ENCODE results near the gene KLF15.

The KLF15 gene

DNA sequence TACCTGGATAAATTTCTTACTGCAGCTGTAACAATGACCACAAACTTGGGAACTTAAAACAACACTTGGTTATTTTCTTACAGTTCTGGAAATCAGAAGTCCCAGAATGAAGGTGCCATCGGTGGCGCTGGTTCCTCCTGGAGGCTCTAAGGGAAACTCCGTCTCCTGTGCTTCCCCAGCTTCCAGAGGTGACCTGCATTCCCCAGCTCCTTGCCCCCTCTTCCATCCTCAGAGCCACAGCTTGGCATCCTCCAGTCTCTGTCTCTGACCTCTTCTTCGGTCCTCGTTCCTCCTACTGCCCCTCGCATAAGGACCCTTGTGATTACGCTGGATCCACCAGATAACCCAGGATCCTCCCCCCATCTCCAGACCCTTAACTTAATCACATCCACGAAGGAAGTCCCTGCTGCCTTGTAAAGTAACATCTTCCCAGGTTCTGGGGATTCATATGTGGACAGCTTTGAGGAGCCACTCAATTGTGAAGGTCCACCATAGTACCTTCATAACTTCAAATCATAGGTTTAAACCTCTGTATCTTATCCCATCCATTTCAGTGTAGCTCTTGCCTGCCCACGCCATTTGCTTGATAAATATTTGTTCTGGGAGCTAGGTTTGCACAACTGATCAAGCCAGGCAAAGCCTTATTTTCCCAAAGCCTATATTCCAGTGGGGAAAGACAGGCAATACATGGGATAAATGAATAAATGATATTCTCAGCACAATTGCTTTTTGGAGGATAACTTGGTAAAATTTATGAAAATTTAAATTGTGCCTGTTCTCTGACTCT, 34.8 kb downstream of the KLF15 start:
- Histone ChIP-seq H3K4me3 (ENCODE audit: low read depth, low read length) (no peak overlapping the region), H3K27me3 (replicated peaks) (no peaks in the 10 kb centered on the region), H3K36me3 (replicated peaks) (no peaks in the 10 kb centered on the region), H3K27ac (no peak overlapping the region)
- in situ Hi-C loops (cut with HindIII; ENCODE audit: low pct_ligation_motif_present, low sequenced_read_pairs): no loop called here
- DNase-seq: no peak
- TF ChIP-seq, protein P1, sequence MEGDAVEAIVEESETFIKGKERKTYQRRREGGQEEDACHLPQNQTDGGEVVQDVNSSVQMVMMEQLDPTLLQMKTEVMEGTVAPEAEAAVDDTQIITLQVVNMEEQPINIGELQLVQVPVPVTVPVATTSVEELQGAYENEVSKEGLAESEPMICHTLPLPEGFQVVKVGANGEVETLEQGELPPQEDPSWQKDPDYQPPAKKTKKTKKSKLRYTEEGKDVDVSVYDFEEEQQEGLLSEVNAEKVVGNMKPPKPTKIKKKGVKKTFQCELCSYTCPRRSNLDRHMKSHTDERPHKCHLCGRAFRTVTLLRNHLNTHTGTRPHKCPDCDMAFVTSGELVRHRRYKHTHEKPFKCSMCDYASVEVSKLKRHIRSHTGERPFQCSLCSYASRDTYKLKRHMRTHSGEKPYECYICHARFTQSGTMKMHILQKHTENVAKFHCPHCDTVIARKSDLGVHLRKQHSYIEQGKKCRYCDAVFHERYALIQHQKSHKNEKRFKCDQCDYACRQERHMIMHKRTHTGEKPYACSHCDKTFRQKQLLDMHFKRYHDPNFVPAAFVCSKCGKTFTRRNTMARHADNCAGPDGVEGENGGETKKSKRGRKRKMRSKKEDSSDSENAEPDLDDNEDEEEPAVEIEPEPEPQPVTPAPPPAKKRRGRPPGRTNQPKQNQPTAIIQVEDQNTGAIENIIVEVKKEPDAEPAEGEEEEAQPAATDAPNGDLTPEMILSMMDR (IDR thresholded peaks at IDR 0.05; ENCODE audit: low read depth, low read length, missing control alignments): no peak

DNA sequence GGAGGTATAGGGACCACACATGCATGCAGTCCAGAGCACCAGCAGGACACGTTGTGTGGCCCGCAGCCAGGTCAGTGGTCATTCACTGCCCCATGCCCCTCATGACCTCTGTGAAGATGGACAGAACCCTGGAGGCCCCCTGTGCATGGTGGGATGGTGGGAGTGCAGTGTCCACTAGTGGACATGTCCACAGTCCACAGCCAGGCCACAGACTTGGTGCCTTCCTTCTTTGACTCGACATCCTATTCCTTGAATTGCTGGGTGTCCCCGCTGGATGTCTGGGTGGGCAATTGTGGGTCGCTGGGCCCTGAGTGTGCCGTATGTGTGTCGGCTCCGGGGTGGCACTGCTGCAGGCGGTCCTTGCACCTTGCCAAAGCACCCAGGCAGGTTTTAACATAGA, 35.7 kb downstream of the KLF15 start:
- DNase-seq: no peak
- Histone ChIP-seq H3K36me3 (replicated peaks) (no peaks in the 10 kb centered on the region), H3K27ac (no peak overlapping the region), H3K27me3 (replicated peaks) (no peaks in the 10 kb centered on the region), H3K4me3 (ENCODE audit: low read depth, low read length) (no peak overlapping the region)
- TF ChIP-seq, protein P1 (IDR thresholded peaks at IDR 0.05; ENCODE audit: low read depth, low read length, missing control alignments): no peak
- in situ Hi-C loops (cut with HindIII; ENCODE audit: low pct_ligation_motif_present, low sequenced_read_pairs): no loop called here

DNA sequence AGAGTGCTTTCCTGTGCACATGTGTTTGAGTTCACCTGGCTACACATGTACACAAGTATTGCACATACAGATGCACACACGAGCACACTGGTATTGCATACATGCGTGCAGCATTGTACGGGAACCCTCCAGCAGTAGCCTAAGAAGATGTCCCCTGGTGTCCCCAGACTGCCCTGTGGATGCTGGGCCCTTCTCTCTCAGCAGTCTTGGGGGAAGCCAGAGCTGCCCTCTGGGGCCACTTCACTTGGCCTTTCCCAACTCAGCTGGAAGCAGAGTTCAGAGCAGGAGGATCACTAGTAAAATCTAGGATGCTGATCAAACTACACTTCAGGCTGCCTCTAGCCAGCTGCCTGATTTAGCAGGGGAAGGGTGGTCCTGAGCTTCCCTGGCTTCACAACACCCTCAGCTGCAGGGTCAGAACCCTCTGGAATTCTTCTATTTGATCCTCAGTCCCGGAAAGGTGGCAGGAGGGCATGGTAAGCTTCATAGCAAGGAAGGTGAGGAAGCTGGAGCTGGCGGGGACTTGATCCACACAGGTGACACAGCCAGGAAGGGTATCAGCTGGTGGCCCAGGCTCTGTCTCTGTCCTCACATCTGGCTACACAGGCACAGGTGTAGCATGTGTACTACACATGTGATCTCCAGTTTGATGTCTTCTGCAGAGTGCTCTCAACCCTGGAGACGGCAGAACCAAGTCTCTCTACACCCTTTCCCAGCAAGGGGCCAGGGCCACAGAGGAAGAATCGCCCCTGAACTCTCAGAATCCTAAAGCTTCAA, 36.5 kb downstream of the KLF15 start:
- no peak for DNase-seq
- no peak overlapping the region for H3K4me3 ChIP-seq (ENCODE audit: low read depth, low read length)
- no peak overlapping the region for H3K27ac ChIP-seq
- no peaks in the 10 kb centered on the region for H3K27me3 ChIP-seq (replicated peaks)
- TF ChIP-seq, protein P1 (IDR thresholded peaks at IDR 0.05; ENCODE audit: low read depth, low read length, missing control alignments): no peak
- in situ Hi-C loops (cut with HindIII; ENCODE audit: low pct_ligation_motif_present, low sequenced_read_pairs): no loop called here
- no peaks in the 10 kb centered on the region for H3K36me3 ChIP-seq (replicated peaks)

DNA sequence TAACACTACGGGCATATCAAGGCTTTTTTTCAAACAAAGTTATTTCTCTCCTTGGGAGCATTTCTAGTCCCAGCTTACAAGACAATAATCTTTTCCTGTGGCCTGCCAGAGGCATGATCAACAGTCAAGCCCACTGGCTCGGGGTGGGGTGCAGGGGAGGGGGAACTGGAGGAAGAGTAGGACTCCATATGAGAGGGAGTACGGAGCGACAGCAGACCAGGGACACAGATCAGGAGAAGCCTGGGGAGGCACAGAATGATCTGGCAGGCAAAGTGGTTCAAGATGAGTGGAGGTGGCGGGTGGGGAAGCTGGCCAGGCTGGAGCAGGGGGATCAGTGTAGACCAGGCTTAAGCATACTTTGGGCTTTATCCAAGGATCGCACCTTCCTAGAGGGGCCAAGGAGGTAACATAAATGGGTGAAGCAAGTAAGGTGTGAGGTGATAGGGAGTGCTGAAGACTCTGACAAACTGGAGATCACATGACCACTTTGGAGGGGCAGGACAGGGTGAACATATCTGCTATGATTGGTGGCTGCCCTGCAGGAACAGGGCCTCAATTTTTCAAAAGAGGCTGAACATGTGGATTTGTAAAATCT, 37.4 kb downstream of the KLF15 start:
- no peak for DNase-seq
- TF ChIP-seq, protein P1 (IDR thresholded peaks at IDR 0.05; ENCODE audit: low read depth, low read length, missing control alignments): no peak
- Histone ChIP-seq H3K4me3 (ENCODE audit: low read depth, low read length) (no peak overlapping the region), H3K36me3 (replicated peaks) (no peaks in the 10 kb centered on the region), H3K27ac (no peak overlapping the region), H3K27me3 (replicated peaks) (no peaks in the 10 kb centered on the region)
- in situ Hi-C loops (cut with HindIII; ENCODE audit: low pct_ligation_motif_present, low sequenced_read_pairs): no loop called here

DNA sequence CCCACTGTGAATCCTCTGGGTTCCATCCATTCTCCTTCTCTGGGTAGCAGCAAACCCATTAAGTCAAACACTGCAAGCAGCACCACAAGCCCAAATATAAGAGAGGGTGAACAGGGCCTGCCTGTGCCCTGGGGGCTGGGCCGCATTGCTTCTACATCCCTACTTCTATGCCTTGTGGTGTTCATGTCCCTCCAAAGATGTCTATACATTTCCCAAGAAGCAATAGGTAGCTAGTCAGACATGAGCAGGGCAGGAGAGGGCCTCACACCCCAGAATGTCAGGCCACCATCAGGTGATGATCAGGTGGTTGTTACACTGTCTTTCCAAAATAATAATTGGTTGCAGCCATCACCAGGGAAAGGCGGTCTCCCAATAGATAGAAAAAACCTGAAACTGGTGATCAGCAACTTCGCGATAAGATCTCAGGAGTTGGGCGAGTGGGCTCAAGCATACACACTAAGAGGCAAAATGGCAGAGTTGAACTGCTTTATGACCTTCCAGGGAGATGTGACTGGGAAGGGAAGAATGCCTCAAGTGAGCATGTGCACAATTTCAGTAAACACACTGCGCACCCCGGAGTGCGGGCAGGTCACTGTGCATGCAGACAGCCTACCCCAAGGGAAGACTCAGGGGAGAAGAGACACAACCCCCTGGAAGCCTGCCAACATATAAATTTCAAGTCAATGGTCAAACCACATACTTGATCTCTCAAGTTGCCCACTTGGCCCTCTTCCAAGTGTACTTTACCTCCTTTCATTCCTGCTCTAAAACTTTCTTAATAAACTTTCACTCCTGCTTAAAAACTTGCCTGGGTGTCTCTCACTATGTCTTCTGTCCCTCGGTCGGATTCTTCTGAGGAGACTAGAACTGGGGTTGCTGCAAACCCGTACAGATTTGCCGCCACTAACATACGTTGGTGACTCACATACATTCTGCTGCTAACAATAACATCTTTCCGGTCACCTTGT, 39.9 kb downstream of the KLF15 start:
- in situ Hi-C loops (cut with HindIII; ENCODE audit: low pct_ligation_motif_present, low sequenced_read_pairs): no loop called here
- no peak for DNase-seq
- Histone ChIP-seq H3K36me3 (replicated peaks) (no peaks in the 10 kb centered on the region), H3K27ac (no peak overlapping the region), H3K4me3 (ENCODE audit: low read depth, low read length) (no peak overlapping the region), H3K27me3 (replicated peaks) (no peaks in the 10 kb centered on the region)
- TF ChIP-seq, protein P1 (IDR thresholded peaks at IDR 0.05; ENCODE audit: low read depth, low read length, missing control alignments): no peak

Data from brain microvascular endothelial cell (primary cell).